Thyroid gland (tissue), 4 donors: ENCODE measurements around the gene ASXL1.

ENCODE experiments used
- POLR2A ChIP-seq, 2 donors: fragments of 450-650 bp; IDR thresholded peaks; one replicate each; pipeline ENCODE4 v1.6.1; 2017; ENCODE audit warnings: antibody characterized with exemption in 2 of 2, mild to moderate bottlenecking in 2 of 2, moderate library complexity in 1 of 2
- TF ChIP-seq, protein P1 (sequence below), 6 experiments: fragments of 200-600 bp in 3 of 6; fragments of 450-650 bp in 3 of 6; sonication (generic) in 3 of 6; IDR thresholded peaks; one replicate each; pipeline ENCODE4 v1.5.1; 2016 to 2019; ENCODE audit warnings: antibody characterized with exemption in 6 of 6, mild to moderate bottlenecking in 2 of 6, inconsistent platforms in 1 of 6, moderate library complexity in 1 of 6

DNA sequence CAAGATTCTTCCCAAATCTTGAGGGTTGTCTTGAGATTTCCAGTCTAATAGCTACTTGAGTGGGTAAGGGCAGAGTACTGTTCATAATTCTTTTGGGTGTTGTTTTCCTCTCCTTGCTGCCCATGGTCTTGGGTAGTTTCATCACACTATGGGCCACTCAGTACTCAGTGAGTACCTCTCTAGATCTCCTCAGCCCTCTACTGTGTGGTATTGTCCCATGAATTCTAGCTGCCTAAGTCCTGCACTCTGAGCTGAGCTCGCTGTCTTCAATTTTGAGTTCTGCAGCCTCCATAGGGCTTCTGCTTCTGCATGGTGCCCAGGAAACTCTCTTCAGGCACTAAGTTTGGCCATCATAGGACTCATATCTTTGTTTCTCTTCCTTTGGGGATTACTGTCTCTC, 42.3 kb downstream of the ASXL1 start:
- TF ChIP-seq, protein P1, sequence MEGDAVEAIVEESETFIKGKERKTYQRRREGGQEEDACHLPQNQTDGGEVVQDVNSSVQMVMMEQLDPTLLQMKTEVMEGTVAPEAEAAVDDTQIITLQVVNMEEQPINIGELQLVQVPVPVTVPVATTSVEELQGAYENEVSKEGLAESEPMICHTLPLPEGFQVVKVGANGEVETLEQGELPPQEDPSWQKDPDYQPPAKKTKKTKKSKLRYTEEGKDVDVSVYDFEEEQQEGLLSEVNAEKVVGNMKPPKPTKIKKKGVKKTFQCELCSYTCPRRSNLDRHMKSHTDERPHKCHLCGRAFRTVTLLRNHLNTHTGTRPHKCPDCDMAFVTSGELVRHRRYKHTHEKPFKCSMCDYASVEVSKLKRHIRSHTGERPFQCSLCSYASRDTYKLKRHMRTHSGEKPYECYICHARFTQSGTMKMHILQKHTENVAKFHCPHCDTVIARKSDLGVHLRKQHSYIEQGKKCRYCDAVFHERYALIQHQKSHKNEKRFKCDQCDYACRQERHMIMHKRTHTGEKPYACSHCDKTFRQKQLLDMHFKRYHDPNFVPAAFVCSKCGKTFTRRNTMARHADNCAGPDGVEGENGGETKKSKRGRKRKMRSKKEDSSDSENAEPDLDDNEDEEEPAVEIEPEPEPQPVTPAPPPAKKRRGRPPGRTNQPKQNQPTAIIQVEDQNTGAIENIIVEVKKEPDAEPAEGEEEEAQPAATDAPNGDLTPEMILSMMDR (IDR thresholded peaks at IDR 0.05) = no peak
- no peak for TF ChIP-seq POLR2A (IDR thresholded peaks at IDR 0.05)
